Upper lobe of right lung (tissue), 1 donor: ENCODE measurements around the gene RNASEH2A. TPM values are rescaled to one million over a fixed set of nuclear protein-coding genes. Genes with fewer than 3 reads are reported as not detected.
A peak's percentile ranks its signal among the peaks of the same experiment; 100 is the strongest.

Source experiments
- ATAC-seq: fragments of 200-7000 bp; cut with Tn5 transposase; one replicate; pipeline ENCODE4 v1.9.1; 2020; ENCODE audit warnings: mild to moderate bottlenecking, moderate library complexity
- DNase-seq: peaks from one replicate; pipeline ENCODE4 v3.0.0-alpha.2; 2020
- H3K27ac ChIP-seq: fragments of 200-600 bp; one replicate; pipeline ENCODE4 v1.8.0; 2022
- H3K27me3 ChIP-seq: fragments of 200-600 bp; one replicate; pipeline ENCODE4 v1.8.0; 2022; ENCODE audit warnings: mild to moderate bottlenecking
- H3K36me3 ChIP-seq: fragments of 200-600 bp; one replicate; pipeline ENCODE4 v1.8.0; 2022
- H3K4me1 ChIP-seq: fragments of 200-600 bp; one replicate; pipeline ENCODE4 v1.8.0; 2022
- H3K4me3 ChIP-seq: fragments of 200-600 bp; one replicate; pipeline ENCODE4 v1.8.0; 2022; ENCODE audit warnings: mild to moderate bottlenecking
- H3K9me3 ChIP-seq: fragments of 200-600 bp; one replicate; pipeline ENCODE4 v1.8.0; 2022
- intact Hi-C: fragments of 100-400 bp; cut with DNase I; formaldehyde crosslinking; loops from one replicate; pipeline ENCODE4 v1.11.0; 2022
- long read RNA-seq: library from polyadenylated mRNA; unstranded; transcript quantifications from one replicate; pipeline ENCODE4 v2.0.0, GENCODE V29; 2021
- total RNA-seq: library from RNA; stranded (reverse); fragmentation: NEBNext Ultra II Directional; extraction: Animal tissue kit (Norgen Biotek cat#: 25700); gene quantifications from one replicate; pipeline ENCODE4 v1.2.1, GENCODE V29; 2021
- TF ChIP-seq, protein P1 (sequence below): fragments of 200-600 bp; IDR thresholded peaks from one replicate; pipeline ENCODE4 v1.8.0; 2022; ENCODE audit warnings: antibody characterized with exemption
- donor health status: DM: no; HTN: yes; CAD: no; lungs with severe emphysema.

The RNASEH2A gene
- total RNA-seq: 7.4 TPM
- long read RNA-seq, transcript RNASEH2A-201 (8 exons, 2,753 nt): major isoform, 9 of 10 reads
- long read RNA-seq, partial matches to known transcripts: 0 of 10 reads
- long read RNA-seq, other reads (novel, unspliced or antisense): 1 of 10 reads

DNA sequence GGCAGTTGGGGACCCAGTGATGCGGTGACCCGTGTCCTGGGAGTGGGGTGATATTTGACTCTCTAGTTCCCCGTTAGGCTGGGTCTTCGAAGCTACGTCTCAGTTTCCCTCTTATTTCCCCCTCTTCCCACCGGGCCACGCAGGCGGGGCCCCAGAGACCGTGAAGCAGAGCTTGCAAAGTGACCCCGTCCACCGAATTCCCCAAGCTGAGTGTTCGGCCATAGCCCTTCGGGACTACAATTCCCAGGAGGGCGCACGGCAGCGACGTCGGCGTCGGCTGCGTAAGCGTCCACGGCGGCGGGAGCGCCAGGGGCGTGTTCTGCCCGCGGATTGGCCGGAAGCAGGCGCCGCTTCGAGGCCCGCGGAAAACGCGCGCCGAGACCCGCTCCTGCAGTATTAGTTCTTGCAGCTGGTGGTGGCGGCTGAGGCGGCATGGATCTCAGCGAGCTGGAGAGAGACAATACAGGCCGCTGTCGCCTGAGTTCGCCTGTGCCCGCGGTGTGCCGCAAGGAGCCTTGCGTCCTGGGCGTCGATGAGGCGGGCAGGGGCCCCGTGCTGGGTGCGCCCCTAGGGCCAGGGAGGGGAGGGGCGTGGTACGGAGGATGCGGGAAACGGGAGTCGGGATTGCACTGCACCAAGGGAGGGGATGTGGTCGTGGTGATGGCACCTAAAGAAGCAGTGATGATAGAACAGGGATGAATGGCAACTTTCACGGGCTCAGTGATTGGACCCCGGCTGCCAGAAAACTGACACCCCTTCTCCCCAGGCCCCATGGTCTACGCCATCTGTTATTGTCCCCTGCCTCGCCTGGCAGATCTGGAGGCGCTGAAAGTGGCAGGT is at the start of gene RNASEH2A:
Gene RNASEH2A, plus strand, starts transcription at position 343 of the 840 bp plus-strand sequence. Its CDS starts 90 bp downstream, at position 433.
- Histone ChIP-seq H3K9me3 (no peaks in the 10 kb centered on the region), H3K4me1 (peaks cover 15% of the 10 kb centered on the region), H3K27me3 (no peaks in the 10 kb centered on the region), H3K4me3 (peak within 1 kb of the TSS; percentile 67), H3K27ac (peak within 1 kb of the TSS; percentile 32), H3K36me3 (peaks cover 8% of the 10 kb centered on the region)
- ATAC-seq (peak; percentile 93), DNase-seq (peak; percentile 95)
- TF ChIP-seq, protein P1, sequence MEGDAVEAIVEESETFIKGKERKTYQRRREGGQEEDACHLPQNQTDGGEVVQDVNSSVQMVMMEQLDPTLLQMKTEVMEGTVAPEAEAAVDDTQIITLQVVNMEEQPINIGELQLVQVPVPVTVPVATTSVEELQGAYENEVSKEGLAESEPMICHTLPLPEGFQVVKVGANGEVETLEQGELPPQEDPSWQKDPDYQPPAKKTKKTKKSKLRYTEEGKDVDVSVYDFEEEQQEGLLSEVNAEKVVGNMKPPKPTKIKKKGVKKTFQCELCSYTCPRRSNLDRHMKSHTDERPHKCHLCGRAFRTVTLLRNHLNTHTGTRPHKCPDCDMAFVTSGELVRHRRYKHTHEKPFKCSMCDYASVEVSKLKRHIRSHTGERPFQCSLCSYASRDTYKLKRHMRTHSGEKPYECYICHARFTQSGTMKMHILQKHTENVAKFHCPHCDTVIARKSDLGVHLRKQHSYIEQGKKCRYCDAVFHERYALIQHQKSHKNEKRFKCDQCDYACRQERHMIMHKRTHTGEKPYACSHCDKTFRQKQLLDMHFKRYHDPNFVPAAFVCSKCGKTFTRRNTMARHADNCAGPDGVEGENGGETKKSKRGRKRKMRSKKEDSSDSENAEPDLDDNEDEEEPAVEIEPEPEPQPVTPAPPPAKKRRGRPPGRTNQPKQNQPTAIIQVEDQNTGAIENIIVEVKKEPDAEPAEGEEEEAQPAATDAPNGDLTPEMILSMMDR: no peak
- intact Hi-C loops: no loop called here

DNA sequence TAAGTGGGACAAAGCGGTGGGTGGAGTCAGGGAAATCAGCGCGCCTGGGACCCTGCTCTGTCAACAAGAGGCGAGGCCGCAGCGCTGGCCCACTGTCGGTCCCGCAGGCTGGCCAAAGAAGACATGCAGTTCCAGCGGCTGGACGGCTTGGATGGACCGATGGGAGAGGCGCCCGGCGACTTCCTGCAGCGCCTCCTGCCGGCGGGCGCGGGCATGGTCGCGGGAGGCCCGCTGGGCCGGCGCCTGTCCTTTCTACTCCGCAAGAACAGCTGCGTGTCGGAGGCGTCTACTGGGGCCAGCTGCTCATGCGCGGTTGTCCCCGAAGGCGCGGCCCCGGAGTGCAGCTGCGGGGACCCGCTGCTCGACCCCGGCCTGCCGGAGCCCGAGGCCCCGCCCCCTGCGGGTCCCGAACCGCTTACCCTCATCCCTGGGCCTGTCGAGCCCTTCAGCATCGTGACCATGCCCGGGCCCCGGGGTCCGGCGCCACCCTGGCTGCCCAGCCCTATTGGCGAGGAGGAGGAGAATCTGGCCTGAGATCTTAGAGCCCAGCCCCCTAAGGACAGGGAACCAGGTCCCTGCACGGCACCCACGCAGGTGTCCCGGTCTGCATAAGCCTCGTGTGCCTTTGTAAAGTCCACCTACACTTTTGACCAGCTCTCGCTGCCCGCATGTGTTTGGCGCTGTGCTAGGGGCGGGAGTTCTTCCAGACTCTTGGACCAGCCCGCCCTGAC is 48.7 kb upstream of the RNASEH2A start:
- peak; percentile 86 for DNase-seq
- TF ChIP-seq, protein P1: peak; percentile 94
- peak; percentile 94 for ATAC-seq
- peaks cover 4% of the 10 kb centered on the region for H3K27me3 ChIP-seq
- H3K9me3 ChIP-seq: no peaks in the 10 kb centered on the region
- intact Hi-C loops: no loop called here
- H3K27ac ChIP-seq: no peak overlapping the region
- H3K36me3 ChIP-seq: peaks cover 4% of the 10 kb centered on the region
- H3K4me3 ChIP-seq: peak overlapping the region; percentile 39
- peaks cover 10% of the 10 kb centered on the region for H3K4me1 ChIP-seq

DNA sequence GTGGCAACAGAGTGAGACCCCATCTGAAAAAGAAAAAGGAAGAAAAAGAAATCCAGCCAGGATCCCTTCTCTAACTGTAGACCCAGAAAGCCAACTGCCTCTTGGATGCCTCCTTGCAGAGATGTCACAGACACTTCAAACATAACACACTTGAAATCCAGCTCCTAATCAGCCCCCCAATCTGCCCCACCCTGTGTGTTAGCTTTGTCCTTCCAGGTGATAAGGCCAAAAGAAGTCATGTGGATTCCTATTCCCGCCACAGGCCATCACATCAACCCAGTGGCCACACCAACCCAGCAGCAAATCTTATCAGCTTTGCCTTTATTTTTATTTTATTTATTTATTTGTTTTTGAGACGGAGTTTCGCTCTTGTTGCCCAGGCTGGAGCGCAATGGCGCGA is 46.7 kb upstream of the RNASEH2A start:
- DNase-seq (no peak), ATAC-seq (no peak)
- Histone ChIP-seq H3K4me3 (no peak overlapping the region), H3K4me1 (peaks cover 10% of the 10 kb centered on the region), H3K9me3 (no peaks in the 10 kb centered on the region), H3K27ac (no peak overlapping the region), H3K27me3 (no peaks in the 10 kb centered on the region), H3K36me3 (peaks cover 8% of the 10 kb centered on the region)
- intact Hi-C loops: no loop called here
- TF ChIP-seq, protein P1: no peak

DNA sequence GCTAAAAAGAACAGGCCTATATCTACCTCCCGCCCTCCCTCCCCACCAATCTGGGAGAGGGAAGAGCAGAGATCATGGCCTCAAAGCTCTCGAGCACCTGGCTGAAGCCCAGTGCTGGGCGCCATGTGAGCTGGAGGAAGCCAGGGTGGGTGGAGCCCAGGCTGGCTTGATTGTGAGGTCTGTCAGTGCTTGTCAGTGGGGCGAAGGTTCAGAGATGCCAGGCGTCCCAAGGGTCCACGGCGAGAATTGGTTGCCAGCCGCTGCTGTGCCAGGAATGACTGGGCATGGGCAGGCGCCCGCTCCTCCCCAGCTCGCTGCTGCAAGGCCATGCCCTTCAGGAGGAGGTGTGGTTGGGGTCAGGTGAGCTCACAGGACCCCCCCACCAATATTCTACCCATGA is 43.3 kb upstream of the RNASEH2A start:
- H3K4me1 ChIP-seq: peaks cover 8% of the 10 kb centered on the region

DNA sequence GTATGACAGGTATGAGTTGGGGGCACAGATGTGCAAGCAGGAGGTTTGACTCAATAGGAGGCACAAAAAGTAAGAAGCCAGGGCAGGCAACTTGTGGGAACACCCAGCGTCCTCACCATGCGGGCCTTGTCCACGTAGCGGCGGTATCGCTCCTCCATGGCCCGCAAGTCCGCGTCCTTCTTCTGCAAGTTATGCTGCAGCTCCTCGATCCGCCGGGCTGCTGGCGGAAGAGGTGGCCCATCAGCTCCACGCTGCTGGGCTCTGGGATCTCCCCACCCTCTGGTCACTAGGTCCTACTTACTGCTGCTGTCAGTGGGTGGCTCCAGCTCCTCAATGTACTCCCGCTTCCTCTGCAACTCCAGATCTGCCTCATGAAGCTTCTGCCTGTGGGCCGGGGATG is 41.7 kb upstream of the RNASEH2A start:
- DNase-seq (no peak), ATAC-seq (no peak)

More for the DNA sequence above, 43.3 kb upstream of the RNASEH2A start:
- no peak for DNase-seq
- no peaks in the 10 kb centered on the region for H3K9me3 ChIP-seq
- H3K4me3 ChIP-seq: no peak overlapping the region
- no peak for ATAC-seq
- peaks cover 10% of the 10 kb centered on the region for H3K36me3 ChIP-seq
- H3K27me3 ChIP-seq: no peaks in the 10 kb centered on the region
- intact Hi-C loops: no loop called here
- H3K27ac ChIP-seq: no peak overlapping the region
- TF ChIP-seq, protein P1: no peak

More for the DNA sequence above, 41.7 kb upstream of the RNASEH2A start:
- TF ChIP-seq, protein P1: no peak
- Histone ChIP-seq H3K36me3 (peaks cover 10% of the 10 kb centered on the region), H3K27ac (no peak overlapping the region), H3K27me3 (no peaks in the 10 kb centered on the region), H3K4me1 (peaks cover 8% of the 10 kb centered on the region), H3K9me3 (no peaks in the 10 kb centered on the region), H3K4me3 (no peak overlapping the region)
- intact Hi-C loops: loop anchor here (5.0 kb wide), 1 partner anchor 83 kb away; no protein-coding TSS in a partner anchor
